GM12891 (cell line): Measurements from ENCODE around the gene MYLIP.

Experiments used
- POLR2A ChIP-seq: IDR thresholded peaks from 2 replicates; pipeline ENCODE4 v1.6.1; 2011; ENCODE audit warnings: low read depth, low read length, control low read depth
- POLR2AphosphoS5 ChIP-seq: IDR thresholded peaks from 2 replicates; pipeline ENCODE4 v1.6.1; 2011; ENCODE audit warnings: low read depth, low read length, control low read depth
- POU2F2 ChIP-seq: IDR thresholded peaks from 2 replicates; pipeline ENCODE4 v1.6.1; 2011; ENCODE audit warnings: low read depth, mild to moderate bottlenecking, control low read depth, low read length, moderate library complexity
- SPI1 ChIP-seq: IDR thresholded peaks from 2 replicates; pipeline ENCODE4 v1.6.1; 2011; ENCODE audit warnings: low read depth, low read length, control low read depth
- TAF1 ChIP-seq: IDR thresholded peaks from 2 replicates; pipeline ENCODE4 v1.6.1; 2011; ENCODE audit warnings: low read depth, low read length, control low read depth

DNA sequence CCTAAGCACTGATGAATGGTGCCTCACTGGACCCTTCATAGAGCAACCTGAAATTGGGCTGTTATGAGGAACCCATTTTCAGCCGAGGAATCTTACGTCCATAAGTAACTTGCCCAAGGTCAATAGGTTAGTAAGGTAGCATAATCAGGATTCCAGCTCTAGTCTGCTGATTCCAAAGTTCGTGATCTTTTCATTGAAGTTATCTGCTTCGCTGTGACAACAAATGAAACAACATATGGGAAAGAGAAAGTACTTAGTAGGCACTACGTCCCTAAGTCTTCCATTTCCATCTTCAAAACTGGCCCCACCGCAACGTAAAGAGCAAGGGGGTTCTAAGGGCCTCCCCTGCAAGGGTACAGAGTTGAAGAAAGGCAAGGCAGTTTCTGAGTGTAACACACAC lies 49.5 kb downstream of the MYLIP start:
- TF ChIP-seq POLR2A, result no peak
- no peak for TF ChIP-seq POU2F2
- no peak for TF ChIP-seq TAF1
- TF ChIP-seq POLR2AphosphoS5, result no peak
- TF ChIP-seq SPI1, result no peak
